ENCODE results near the gene SEC16B.

The SEC16B gene

GRCh38 chr1:177937174-177937770 is 32.6 kb downstream of the SEC16B start:
- no peak for DNase-seq

DNA sequence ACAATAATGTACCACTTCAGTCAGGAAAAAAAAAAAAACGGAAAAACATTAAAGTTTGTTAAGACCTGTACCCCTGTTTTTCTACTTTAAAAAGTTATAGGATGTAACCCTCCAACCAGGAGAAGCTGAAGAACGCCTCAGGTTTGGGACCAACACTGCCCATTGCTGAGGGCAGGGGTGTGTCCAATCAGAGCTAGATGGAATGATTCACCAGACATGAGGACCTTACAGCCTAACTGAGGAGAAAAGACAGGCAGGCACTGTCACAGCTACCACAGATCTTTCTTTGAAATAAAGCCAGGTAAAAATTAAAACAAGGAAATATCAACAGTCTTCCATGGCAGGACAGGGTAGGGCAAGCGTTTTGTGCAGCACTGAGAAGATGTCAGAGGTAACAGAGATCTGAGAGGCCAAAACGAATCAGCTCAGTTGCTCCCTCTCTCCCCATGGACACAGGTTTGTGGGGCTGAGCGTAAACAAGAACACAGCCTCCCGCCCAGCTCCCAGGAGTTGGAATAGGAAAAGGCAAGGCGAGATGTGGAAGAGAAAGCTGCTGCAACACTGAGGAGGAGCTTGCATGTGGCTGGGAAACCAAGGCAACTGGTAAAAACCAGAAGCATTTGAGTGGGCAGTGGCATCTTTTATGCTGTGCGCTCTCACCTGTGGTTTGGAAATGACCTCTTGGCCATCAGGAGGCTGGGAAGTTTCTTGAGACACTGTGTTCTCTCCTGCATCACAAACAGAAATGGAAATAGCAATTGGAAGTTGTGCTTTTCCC is 34.0 kb downstream of the SEC16B start:
- DNase-seq: no peak

GRCh38 chr1:177934927-177935326 is 34.9 kb downstream of the SEC16B start:
- DNase-seq: no peak

DNA sequence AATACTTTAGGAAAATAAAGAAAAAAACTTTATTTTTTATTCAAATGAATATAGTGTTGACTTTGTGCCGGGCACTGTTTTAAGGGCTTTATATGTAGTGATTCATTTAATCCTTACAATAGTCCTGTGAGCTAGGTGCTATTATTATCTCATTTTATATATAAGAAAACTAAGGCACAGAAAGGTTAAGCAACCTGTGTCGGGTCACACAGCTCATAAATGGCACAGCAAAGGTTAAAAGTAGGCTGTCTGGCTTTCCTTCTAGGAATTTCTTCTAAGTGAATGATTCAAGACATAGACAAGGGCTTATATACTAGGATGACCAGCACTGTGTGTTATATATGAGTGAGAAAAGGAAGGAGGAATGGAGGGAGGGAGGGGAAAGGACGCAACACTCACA is 35.4 kb downstream of the SEC16B start:
- DNase-seq: no peak

DNA sequence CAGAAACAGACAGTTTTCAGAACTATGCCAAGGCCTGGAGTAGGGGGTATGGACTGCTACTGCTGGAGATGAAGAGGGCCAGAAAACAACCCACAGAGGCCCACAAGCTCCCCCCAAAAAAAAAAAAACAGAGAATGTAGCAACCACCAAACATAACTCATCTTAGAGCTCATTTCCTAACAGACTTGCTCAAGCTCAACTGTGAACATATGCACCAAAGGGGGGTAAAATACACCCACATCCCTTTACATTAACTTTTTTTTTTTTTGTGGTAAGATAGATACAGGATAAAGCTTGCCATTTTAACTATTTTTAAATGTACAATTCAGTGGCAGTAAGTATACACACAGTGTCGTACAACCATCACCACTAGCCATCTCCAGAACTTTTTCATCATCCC is 36.0 kb downstream of the SEC16B start:
- no peak for DNase-seq

DNA sequence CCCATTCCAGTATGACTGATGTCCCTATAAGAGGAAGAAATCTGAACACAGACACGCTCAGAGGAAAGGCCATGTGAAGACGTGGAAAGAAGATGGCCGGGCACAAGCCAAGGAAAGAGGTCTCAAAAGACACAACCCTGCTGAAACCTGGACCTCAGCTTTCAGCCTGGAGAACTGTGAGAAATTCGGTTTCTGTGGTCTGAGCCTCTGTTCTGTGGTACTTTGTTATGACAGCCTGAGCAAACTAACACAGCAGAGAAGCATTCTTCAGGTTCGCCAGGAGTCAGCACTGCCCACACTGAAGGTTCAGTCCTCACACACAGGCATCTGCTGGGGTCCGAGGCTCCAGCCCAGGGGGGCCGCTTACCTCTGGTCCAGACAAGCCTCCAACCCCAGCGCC is 37.7 kb downstream of the SEC16B start:
- no peak for DNase-seq

DNA sequence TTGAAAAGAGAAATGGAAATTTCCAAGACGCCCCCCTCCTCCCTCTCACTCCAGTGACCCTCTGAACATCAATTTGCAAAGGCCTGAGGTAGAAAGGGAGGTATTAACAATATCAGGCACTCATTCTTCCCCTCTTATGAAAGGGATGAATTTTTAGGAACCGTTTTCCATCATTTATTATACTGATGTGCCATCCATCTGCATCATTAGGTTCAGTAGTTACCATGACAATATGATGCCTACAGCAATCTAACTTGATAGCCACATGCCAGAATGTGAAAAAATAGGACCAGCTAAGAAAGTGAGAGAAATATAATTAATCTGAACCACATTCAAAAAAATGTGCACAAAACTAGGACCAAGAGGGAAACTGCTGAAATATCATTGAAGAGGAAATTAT is 40.9 kb downstream of the SEC16B start:
- DNase-seq: no peak

DNA sequence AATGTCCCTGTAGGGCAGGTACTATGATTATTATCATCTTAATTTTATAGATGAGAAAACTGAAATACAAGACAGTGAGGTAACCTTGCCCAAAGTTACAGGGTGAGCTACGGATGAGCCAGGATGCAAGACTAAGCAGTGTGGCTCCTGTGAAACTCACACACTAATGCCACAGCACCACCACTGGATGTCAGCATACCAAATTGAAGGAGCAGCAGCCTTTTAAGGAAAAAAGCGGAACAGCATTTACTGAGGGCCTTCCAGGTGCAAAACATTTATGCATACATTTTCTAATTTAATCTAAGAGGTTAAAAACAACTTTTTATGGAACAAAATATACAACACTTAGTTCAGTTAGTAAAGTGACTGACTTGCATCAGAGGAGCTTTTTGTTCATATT is 41.7 kb downstream of the SEC16B start:
- no peak for DNase-seq

- DNase-seq: no peak
Observed at GRCh38 chr1:177927021-177927596, 42.7 kb downstream of the SEC16B start.

DNA sequence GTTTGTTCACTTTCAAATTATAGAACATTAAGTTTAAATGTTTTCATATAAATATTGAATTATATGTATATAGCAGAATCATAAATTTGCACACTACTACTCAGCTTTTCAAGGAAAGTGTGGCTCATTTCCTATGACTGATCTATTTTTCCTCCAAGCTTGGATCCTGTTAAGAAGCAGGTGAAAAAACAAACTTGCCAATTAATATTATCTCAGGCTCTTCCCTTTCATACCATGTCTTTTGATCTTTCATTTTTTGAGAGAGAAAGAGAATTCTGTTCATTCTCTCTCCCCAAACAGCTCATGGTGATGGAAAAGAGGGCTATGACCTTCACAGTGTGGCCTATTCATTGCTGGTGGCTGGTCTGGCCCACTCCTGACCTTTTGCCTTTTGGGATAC is 43.7 kb downstream of the SEC16B start:
- DNase-seq: no peak

- no peak for DNase-seq
Observed at GRCh38 chr1:177925006-177925405, 44.9 kb downstream of the SEC16B start.

GRCh38 chr1:177923441-177923840 is 46.4 kb downstream of the SEC16B start:
- no peak for DNase-seq

DNA sequence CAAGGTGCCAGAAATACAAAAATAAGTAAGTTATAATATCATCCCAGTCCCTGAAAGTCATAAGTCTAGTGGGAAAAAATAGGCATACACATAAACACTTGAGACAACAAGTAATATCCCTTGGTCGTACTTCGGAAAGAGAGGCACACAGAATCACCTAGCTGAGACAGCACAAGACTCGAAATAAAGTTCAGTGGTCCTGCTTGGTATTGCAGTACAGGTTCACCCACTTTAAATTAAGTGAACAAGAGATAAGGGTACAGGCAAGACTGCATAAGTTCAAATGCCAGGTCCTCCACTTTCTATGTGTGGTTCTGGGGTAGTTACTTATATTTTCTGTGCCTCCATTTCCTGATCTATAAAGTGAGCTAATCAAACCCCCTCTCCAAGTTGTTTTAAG is 47.6 kb downstream of the SEC16B start:
- no peak for DNase-seq

DNA sequence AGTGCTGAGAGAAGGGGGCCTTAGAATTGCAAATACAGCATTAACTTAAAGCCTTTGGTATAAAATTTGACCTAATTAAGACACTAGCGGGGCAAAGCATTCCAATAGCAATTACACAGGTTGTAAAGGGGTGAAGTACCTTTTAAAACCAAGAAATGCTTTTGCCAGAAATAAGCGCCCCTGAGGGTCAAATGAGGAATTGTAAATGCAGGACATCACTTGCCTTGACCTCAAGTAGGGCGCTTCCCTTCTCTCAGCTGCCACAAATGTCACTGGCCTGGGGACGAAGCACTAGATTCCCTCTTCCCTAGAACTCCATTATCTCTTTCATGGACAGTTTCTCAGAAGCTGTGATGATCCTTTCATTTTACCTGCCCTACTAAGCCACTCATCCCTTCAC is 48.3 kb downstream of the SEC16B start:
- no peak for DNase-seq

DNA sequence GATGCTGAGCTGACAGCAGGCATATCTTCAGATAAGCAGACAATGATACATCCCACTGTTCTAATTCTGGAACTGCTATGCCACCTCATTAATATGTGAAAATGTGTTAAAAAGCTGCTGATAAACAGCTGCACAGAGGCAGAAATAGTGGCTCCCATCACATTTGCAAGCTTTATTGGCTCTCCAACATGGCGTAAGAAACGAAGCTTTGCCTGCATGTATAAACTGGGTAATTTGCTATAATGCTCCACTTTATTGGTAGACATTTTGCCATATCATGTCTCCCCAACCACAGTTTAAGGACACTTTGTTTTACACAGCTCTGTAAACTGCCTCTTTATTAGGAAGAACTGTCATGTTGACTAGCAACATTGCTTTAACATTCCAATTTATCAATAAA is 49.8 kb downstream of the SEC16B start:
- no peak for DNase-seq

DNA sequence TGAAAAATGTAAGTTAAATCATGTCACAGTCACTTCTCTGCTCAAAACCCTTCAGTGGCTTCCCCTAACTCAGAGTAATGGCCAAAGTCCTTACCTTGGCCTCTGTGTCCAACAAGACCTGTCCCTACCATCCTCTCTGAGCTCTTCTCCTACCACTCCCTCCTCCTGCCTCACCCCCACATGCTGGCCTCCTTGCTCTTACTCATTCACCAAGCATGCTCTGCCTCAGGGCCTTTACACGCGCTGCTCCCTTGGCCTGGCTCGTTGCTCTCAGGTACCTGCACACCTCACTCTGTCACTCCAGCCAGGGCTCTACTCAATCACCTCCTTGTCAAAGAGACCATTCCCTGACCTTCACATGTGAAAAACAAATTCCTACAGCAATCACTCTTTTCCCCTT is 54.2 kb downstream of the SEC16B start:
- no peak for DNase-seq

- DNase-seq: no peak
Observed at GRCh38 chr1:177914603-177915002, 55.3 kb downstream of the SEC16B start.

DNA sequence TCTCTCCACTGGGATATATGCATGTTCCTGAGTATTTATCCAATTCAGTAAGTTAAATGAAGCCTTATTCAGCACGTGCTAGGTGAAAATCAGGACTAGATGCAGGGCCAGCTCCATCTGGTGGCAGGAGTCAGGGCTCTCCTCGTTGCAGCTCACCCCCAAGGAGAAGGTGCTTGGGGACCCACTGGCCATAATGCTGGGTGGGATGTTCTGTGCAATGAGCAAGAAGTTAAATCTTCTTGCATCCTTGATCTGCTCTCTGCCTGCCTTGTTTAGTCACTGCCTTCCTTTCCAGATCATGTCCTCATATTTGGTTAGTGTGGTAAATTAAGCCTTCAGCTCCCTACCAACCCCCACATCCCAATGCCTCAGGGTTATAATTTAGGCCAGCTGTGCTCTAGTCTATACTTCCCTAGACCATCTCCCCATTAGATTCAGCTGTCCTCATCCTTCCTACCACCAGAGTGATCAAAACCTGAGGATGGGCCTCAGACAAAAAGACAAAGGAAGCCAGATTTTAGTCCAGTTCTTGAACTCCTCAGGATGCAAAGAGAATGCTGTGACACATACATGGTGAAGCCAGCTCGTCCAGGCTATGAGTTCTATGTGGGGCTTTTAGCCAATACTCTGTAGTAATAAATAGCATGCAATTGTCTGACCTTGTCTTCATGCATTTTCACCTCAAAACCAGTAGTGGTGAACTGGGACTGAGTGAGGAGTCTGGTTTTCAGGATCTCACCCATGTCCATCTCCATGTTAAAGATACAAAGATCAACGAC is 55.9 kb downstream of the SEC16B start:
- no peak for DNase-seq

GRCh38 chr1:177912991-177913390 is 56.9 kb downstream of the SEC16B start:
- no peak for DNase-seq

GRCh38 chr1:177909416-177909815 is 60.4 kb downstream of the SEC16B start:
- no peak for DNase-seq

DNA sequence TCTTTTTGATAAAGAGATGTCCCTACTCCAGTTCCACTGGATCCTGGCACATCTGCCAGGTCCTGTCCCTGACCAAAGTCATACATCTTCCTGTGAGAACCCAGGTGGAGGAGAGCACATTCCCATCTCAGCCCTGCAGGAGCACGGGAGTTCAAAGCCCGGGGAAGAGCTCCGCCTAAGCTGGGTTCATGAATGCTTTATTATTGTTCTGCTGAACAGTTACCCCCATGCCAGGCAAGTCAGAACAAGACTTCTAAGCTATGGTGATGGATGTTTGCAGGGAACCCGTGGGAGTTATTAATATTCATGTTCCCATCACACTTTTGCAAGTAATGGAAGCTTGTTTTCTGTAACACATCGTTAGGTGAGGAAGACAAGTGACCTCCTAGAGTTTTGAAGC is 62.9 kb downstream of the SEC16B start:
- no peak for DNase-seq

- DNase-seq: no peak
Observed at GRCh38 chr1:177905686-177906085, 64.2 kb downstream of the SEC16B start.

- DNase-seq: no peak
Observed at GRCh38 chr1:177902266-177902665, 67.6 kb downstream of the SEC16B start.

Data from CD4-positive, alpha-beta T cell treated with Interleukin-4 for 1 hour (primary cell).